ENCODE results near the gene UCN2. TPM values are rescaled to one million over a fixed set of nuclear protein-coding genes. Genes with fewer than 3 reads are reported as not detected.
"Not testable (repeated sequence)": the region's sequence is repeated elsewhere in the genome, so short reads cannot be mapped to it uniquely, and the experiment has no call there.

UCN2 gene
- total and polyA plus RNA-seq, 11 donors = 0.11 to 0.35 (median 0.24) TPM; not detected in 4

DNA sequence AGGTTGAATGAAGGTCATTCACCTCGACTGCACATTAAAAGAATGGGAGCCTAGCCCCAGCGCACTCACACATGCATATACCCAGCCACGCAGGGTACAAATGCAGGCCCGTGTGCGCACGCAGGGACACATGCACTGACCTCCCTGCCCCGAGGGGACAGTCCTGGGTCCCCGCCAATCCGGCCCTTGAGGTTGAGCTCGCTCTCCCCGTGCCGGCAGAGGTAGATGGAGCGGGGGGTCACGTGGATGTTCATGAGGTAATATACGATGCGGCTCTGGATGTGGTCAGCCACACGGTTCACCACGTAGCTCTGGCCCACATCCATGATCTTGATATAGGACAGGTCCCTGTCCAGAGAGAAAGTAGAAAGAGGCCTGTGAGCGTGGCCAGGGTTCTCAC, 27.5 kb downstream of the UCN2 start:
- H3K27me3 ChIP-seq = no peaks in the 10 kb centered on the region
- TF ChIP-seq POLR2A (IDR thresholded peaks at IDR 0.05) (no peak), CTCF (IDR thresholded peaks at IDR 0.05) (no peak)
- intact Hi-C loops (cut with DNase I) = no loop called here
- H3K27ac ChIP-seq = no peak overlapping the region
- 93 to 94% (median 94%) methylated on average over 19 of the region's 19 CpGs for WGBS, 4 donors
- peaks cover 0 to 37% (median 2%) of the 10 kb centered on the region in 9 donors for H3K36me3 ChIP-seq
- H3K4me1 ChIP-seq = peaks cover 0 to 12% (median 0%) of the 10 kb centered on the region in 12 donors
- H3K4me3 ChIP-seq = no peak overlapping the region
- no peak for DNase-seq
- peak in 1 of 4 donors; percentile 39 for ATAC-seq
- H3K9me3 ChIP-seq = no peaks in the 10 kb centered on the region

- no peak overlapping the region for H3K4me3 ChIP-seq
- DNase-seq (peak in 1 of 5 donors; percentile 20), ATAC-seq (peak in 1 of 4 donors; percentile 45)
- no peaks in the 10 kb centered on the region for H3K9me3 ChIP-seq
- no peaks in the 10 kb centered on the region for H3K27me3 ChIP-seq
- WGBS, 4 donors = 96 to 100% (median 99%) methylated on average over 3 to 4 of the region's 4 CpGs
- TF ChIP-seq POLR2A (IDR thresholded peaks at IDR 0.05) (no peak), CTCF (IDR thresholded peaks at IDR 0.05) (no peak)
- peaks cover 0 to 37% (median 2%) of the 10 kb centered on the region in 9 donors for H3K36me3 ChIP-seq
- intact Hi-C loops (cut with DNase I) = no loop called here
- peaks cover 0 to 12% (median 0%) of the 10 kb centered on the region in 12 donors for H3K4me1 ChIP-seq
- no peak overlapping the region for H3K27ac ChIP-seq
Measured at GRCh38 chr3:48535578-48535977, 28.0 kb downstream of the UCN2 start.

DNA sequence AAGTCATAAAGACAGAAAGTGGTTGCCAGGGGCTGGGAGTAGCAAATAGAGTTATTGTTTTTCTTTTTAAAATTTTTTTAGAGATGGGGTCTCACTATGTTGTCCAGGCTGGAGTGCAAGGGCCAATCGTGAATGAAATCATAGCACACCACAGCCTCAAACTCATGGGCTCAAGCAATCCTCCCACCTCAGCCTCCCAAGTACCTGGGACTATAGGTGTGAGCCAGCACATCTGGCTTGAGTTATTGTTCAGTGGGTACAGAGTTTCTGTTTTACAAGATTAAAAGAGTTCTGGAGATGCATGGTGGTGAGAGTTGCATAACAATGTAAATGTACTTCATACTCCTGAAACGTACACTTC, 30.6 kb downstream of the UCN2 start:
- DNase-seq (no peak), ATAC-seq (no peak)
- intact Hi-C loops (cut with DNase I) = no loop called here
- no peak for TF ChIP-seq POLR2A (IDR thresholded peaks at IDR 0.05)
- TF ChIP-seq CTCF (IDR thresholded peaks at IDR 0.05) = no peak
- H3K27me3 ChIP-seq = no peaks in the 10 kb centered on the region
- H3K9me3 ChIP-seq = no peaks in the 10 kb centered on the region
- no peak overlapping the region for H3K4me3 ChIP-seq
- H3K27ac ChIP-seq = no peak overlapping the region
- 87 to 94% (median 93%) methylated on average over 2 of the region's 2 CpGs for WGBS, 4 donors
- H3K4me1 ChIP-seq = peaks cover 0 to 28% (median 0%) of the 10 kb centered on the region in 12 donors
- peaks cover 0 to 30% (median 0%) of the 10 kb centered on the region in 9 donors for H3K36me3 ChIP-seq

- Histone ChIP-seq H3K27ac (no peak overlapping the region), H3K36me3 (peaks cover 0 to 25% (median 0%) of the 10 kb centered on the region in 9 donors), H3K4me3 (no peak overlapping the region), H3K4me1 (peaks cover 0 to 33% (median 0%) of the 10 kb centered on the region in 12 donors), H3K9me3 (no peaks in the 10 kb centered on the region), H3K27me3 (no peaks in the 10 kb centered on the region)
- 86 to 95% (median 89%) methylated on average over 6 of the region's 6 CpGs for whole genome bisulfite sequencing, 4 donors
- no peak for TF ChIP-seq CTCF (IDR thresholded peaks at IDR 0.05)
- TF ChIP-seq POLR2A (IDR thresholded peaks at IDR 0.05) = no peak
- intact Hi-C loops (cut with DNase I) = no loop called here
- ATAC-seq (peak in 1 of 4 donors; percentile 42), DNase-seq (no peak)
Measured at GRCh38 chr3:48532271-48532976, 31.2 kb downstream of the UCN2 start.

GRCh38 chr3:48530701-48531100, 32.9 kb downstream of the UCN2 start:
- H3K27ac ChIP-seq, H3K9me3 ChIP-seq: not testable (repeated sequence)

More at GRCh38 chr3:48530701-48531100, 32.9 kb downstream of the UCN2 start:
- ATAC-seq; DNase-seq; H3K27me3 ChIP-seq; H3K4me3 ChIP-seq; intact Hi-C loops (cut with DNase I): not testable (repeated sequence)
- peaks cover 0 to 39% (median 0%) of the 10 kb centered on the region in 12 donors for H3K4me1 ChIP-seq
- WGBS, 4 donors = 94 to 99% (median 97%) methylated on average over 4 of the region's 4 CpGs
- H3K36me3 ChIP-seq = peaks cover 0 to 11% (median 0%) of the 10 kb centered on the region in 9 donors
